ENCODE results near the gene SLC22A1.

DNA sequence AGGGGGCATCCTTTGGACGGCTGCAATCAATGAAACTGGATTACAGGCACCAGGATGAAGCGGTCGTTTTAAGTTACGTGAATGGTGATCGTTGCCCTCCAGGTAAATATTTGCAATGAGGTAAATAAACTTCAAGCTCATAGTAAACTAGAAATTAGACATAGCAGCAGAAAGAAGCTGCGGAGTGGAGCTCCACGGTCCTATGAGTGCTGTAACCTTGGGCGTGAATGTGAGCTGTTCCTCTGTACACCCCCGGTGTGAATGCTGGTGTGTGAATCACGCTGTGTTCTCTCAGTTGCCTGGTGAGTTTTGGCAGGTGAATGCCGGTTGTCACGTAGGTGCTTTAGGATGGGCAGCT is 42.0 kb upstream of the SLC22A1 start:
- TF ChIP-seq CHD4 (IDR thresholded peaks at IDR 0.05): no peak
- TF ChIP-seq EZH2 (IDR thresholded peaks at IDR 0.05; ENCODE audit: borderline replicate concordance, control insufficient read depth, low read depth, low read length): no peak
- TF ChIP-seq MEF2A (IDR thresholded peaks at IDR 0.05; ENCODE audit: insufficient read depth, low read depth, low read length): no peak
- TF ChIP-seq SUZ12 (IDR thresholded peaks at IDR 0.05; ENCODE audit: unreplicated experiment): no peak
- no peak for TF ChIP-seq CBX5 (IDR thresholded peaks at IDR 0.05; ENCODE audit: low read depth)
- TF ChIP-seq MXI1 (IDR thresholded peaks at IDR 0.05; ENCODE audit: low read depth, low read length): no peak
- TF ChIP-seq, protein P1, sequence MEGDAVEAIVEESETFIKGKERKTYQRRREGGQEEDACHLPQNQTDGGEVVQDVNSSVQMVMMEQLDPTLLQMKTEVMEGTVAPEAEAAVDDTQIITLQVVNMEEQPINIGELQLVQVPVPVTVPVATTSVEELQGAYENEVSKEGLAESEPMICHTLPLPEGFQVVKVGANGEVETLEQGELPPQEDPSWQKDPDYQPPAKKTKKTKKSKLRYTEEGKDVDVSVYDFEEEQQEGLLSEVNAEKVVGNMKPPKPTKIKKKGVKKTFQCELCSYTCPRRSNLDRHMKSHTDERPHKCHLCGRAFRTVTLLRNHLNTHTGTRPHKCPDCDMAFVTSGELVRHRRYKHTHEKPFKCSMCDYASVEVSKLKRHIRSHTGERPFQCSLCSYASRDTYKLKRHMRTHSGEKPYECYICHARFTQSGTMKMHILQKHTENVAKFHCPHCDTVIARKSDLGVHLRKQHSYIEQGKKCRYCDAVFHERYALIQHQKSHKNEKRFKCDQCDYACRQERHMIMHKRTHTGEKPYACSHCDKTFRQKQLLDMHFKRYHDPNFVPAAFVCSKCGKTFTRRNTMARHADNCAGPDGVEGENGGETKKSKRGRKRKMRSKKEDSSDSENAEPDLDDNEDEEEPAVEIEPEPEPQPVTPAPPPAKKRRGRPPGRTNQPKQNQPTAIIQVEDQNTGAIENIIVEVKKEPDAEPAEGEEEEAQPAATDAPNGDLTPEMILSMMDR (IDR thresholded peaks at IDR 0.05 in 2 of 3, conservative IDR thresholded peaks at IDR 0.05 in 1 of 3; ENCODE audit: control insufficient read depth in 2 of 3, extremely low read depth in 1 of 3, insufficient read depth in 1 of 3, low read depth in 3 of 3, low read length in 3 of 3): no peak
- TF ChIP-seq BHLHE40 (IDR thresholded peaks at IDR 0.05; ENCODE audit: borderline replicate concordance in 1 of 2, low read depth in 2 of 2, low read length in 1 of 2): no peak
- TF ChIP-seq, protein P2, sequence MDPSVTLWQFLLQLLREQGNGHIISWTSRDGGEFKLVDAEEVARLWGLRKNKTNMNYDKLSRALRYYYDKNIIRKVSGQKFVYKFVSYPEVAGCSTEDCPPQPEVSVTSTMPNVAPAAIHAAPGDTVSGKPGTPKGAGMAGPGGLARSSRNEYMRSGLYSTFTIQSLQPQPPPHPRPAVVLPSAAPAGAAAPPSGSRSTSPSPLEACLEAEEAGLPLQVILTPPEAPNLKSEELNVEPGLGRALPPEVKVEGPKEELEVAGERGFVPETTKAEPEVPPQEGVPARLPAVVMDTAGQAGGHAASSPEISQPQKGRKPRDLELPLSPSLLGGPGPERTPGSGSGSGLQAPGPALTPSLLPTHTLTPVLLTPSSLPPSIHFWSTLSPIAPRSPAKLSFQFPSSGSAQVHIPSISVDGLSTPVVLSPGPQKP (IDR thresholded peaks at IDR 0.05; ENCODE audit: low read depth, low read length): no peak
- TF ChIP-seq, protein P3, sequence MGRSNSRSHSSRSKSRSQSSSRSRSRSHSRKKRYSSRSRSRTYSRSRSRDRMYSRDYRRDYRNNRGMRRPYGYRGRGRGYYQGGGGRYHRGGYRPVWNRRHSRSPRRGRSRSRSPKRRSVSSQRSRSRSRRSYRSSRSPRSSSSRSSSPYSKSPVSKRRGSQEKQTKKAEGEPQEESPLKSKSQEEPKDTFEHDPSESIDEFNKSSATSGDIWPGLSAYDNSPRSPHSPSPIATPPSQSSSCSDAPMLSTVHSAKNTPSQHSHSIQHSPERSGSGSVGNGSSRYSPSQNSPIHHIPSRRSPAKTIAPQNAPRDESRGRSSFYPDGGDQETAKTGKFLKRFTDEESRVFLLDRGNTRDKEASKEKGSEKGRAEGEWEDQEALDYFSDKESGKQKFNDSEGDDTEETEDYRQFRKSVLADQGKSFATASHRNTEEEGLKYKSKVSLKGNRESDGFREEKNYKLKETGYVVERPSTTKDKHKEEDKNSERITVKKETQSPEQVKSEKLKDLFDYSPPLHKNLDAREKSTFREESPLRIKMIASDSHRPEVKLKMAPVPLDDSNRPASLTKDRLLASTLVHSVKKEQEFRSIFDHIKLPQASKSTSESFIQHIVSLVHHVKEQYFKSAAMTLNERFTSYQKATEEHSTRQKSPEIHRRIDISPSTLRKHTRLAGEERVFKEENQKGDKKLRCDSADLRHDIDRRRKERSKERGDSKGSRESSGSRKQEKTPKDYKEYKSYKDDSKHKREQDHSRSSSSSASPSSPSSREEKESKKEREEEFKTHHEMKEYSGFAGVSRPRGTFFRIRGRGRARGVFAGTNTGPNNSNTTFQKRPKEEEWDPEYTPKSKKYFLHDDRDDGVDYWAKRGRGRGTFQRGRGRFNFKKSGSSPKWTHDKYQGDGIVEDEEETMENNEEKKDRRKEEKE (IDR thresholded peaks at IDR 0.05): no peak
- no peak for TF ChIP-seq YY1 (IDR thresholded peaks at IDR 0.05; ENCODE audit: low read depth, low read length)
- no peak for TF ChIP-seq RAD21 (IDR thresholded peaks at IDR 0.05; ENCODE audit: insufficient read depth, low read depth, low read length)
- no peak for TF ChIP-seq NR2C2 (IDR thresholded peaks at IDR 0.05; ENCODE audit: borderline replicate concordance, control insufficient read depth, insufficient read length, low read depth)
- no peak for TF ChIP-seq FOXM1 (IDR thresholded peaks at IDR 0.05; ENCODE audit: low read depth, low read length)

Data from GM12878 (cell line).